Mesenchymal stem cell (in vitro differentiated cells and primary cell): ENCODE measurements around the gene CORO1C.

Source experiments
- DNase-seq: peaks from one replicate; pipeline ENCODE4 v3.0.0-alpha.2; 2013
- H2AFZ ChIP-seq: one replicate; pipeline ENCODE4 v1.6.1; 2013; ENCODE audit warnings: low read depth, mild to moderate bottlenecking, control low read depth, inconsistent platforms, low read length, moderate library complexity
- H2AK5ac ChIP-seq: 2 replicates; pipeline ENCODE4 v1.6.1; 2013; ENCODE audit warnings: low read length, moderate library complexity, mild to moderate bottlenecking, inconsistent platforms; ENCODE audit not compliant: severe bottlenecking
- H2BK120ac ChIP-seq: one replicate; pipeline ENCODE4 v1.6.1; 2013; ENCODE audit warnings: low read depth, mild to moderate bottlenecking, inconsistent platforms, low read length, moderate library complexity
- H2BK12ac ChIP-seq, 2 experiments: one replicate each; pipeline ENCODE4 v1.6.1; 2013; ENCODE audit warnings: inconsistent platforms in 2 of 2, low read length in 2 of 2, mild to moderate bottlenecking in 2 of 2, moderate library complexity in 2 of 2, control low read depth in 1 of 2
- H2BK15ac ChIP-seq: one replicate; pipeline ENCODE4 v1.6.1; 2013; ENCODE audit warnings: mild to moderate bottlenecking, low read depth, inconsistent platforms; ENCODE audit not compliant: poor library complexity, severe bottlenecking
- H2BK5ac ChIP-seq: 2 replicates; pipeline ENCODE4 v1.6.1; 2013; ENCODE audit warnings: low read depth, mild to moderate bottlenecking, low read length, control low read depth, inconsistent platforms; ENCODE audit not compliant: poor library complexity, severe bottlenecking
- H3K14ac ChIP-seq, 2 experiments: one replicate each; pipeline ENCODE4 v1.6.1; 2013; ENCODE audit warnings: inconsistent platforms in 2 of 2, low read length in 2 of 2, control low read depth in 1 of 2, mild to moderate bottlenecking in 1 of 2, moderate library complexity in 1 of 2
- H3K18ac ChIP-seq, 2 experiments: one replicate each; pipeline ENCODE4 v1.6.1; 2013; ENCODE audit warnings: inconsistent platforms in 2 of 2, low read length in 2 of 2, control low read depth in 1 of 2, low read depth in 1 of 2, mild to moderate bottlenecking in 1 of 2
- H3K23ac ChIP-seq, 2 experiments: one replicate each; pipeline ENCODE4 v1.6.1; 2013; ENCODE audit warnings: inconsistent platforms in 2 of 2, low read length in 2 of 2, mild to moderate bottlenecking in 2 of 2, moderate library complexity in 2 of 2, control low read depth in 1 of 2
- H3K27ac ChIP-seq: 2 replicates; pipeline ENCODE4 v1.5.1; 2013; ENCODE audit warnings: mild to moderate bottlenecking, moderate library complexity, low read length, control low read depth, inconsistent platforms; ENCODE audit not compliant: poor library complexity, severe bottlenecking
- H3K27me3 ChIP-seq, 2 experiments: 2 replicates each; pipeline versions ENCODE4 v1.6.1 to v1.7.0; 2013; ENCODE audit warnings: low read length in 2 of 2, mild to moderate bottlenecking in 2 of 2, moderate library complexity in 2 of 2, control low read depth in 1 of 2, inconsistent platforms in 1 of 2; ENCODE audit not compliant: control insufficient read depth in 1 of 2, insufficient read depth in 1 of 2
- H3K36me3 ChIP-seq, 2 experiments: 2 replicates each; pipeline versions ENCODE4 v1.6.1 to v1.7.0; 2013; ENCODE audit warnings: low read length in 2 of 2, control low read depth in 1 of 2, inconsistent platforms in 1 of 2, low read depth in 1 of 2, mild to moderate bottlenecking in 1 of 2; ENCODE audit not compliant: insufficient read depth in 2 of 2, control insufficient read depth in 1 of 2
- H3K4ac ChIP-seq, 2 experiments: one replicate each; pipeline ENCODE4 v1.6.1; 2013; ENCODE audit warnings: inconsistent platforms in 2 of 2, low read length in 2 of 2, mild to moderate bottlenecking in 2 of 2, moderate library complexity in 2 of 2, control low read depth in 1 of 2, low read depth in 1 of 2
- H3K4me1 ChIP-seq: 2 replicates; pipeline ENCODE4 v1.6.1; 2013; ENCODE audit warnings: low read depth, low read length, control low read depth; ENCODE audit not compliant: control insufficient read depth, insufficient read depth
- H3K4me2 ChIP-seq: 2 replicates; pipeline ENCODE4 v1.6.1; 2013; ENCODE audit warnings: low read length, mild to moderate bottlenecking, inconsistent platforms; ENCODE audit not compliant: poor library complexity, severe bottlenecking
- H3K4me3 ChIP-seq, 2 experiments: 2 replicates each; pipeline versions ENCODE4 v1.5.1 to v1.7.0; 2013; ENCODE audit warnings: low read length in 2 of 2, mild to moderate bottlenecking in 2 of 2, control low read depth in 1 of 2, low read depth in 1 of 2; ENCODE audit not compliant: insufficient read depth in 1 of 2
- H3K79me1 ChIP-seq: replicated peaks from 2 replicates; pipeline ENCODE4 v1.6.1; 2013; ENCODE audit warnings: mild to moderate bottlenecking, control low read depth, low read length, inconsistent platforms; ENCODE audit not compliant: poor library complexity, severe bottlenecking
- H3K9ac ChIP-seq: 2 replicates; pipeline ENCODE4 v1.7.0; 2013; ENCODE audit warnings: mild to moderate bottlenecking, low read length, moderate library complexity
- H3K9me3 ChIP-seq: 2 replicates; pipeline ENCODE4 v1.7.0; 2013; ENCODE audit warnings: mild to moderate bottlenecking, low read length; ENCODE audit not compliant: control insufficient read depth
- H4K8ac ChIP-seq: one replicate; pipeline ENCODE4 v1.6.1; 2013; ENCODE audit warnings: inconsistent platforms, mild to moderate bottlenecking, low read length, moderate library complexity
- H4K91ac ChIP-seq: one replicate; pipeline ENCODE4 v1.6.1; 2013; ENCODE audit warnings: mild to moderate bottlenecking, low read length, inconsistent platforms
- WGBS: methylation state at CpG from one replicate; pipeline ENCODE4 v1.1.7; 2013; ENCODE audit warnings: mixed read lengths; 5-methylcytosine and 5-hydroxymethylcytosine counted together

Gene CORO1C

GRCh38 chr12:108605690-108606406 is 125.5 kb downstream of the CORO1C start:
- Histone ChIP-seq H2AK5ac (peak overlapping the region; percentile 75), H2BK12ac (peak overlapping the region; percentile 25 to 83), H4K91ac (peak overlapping the region; percentile 95), H3K14ac (peak overlapping the region in 1 of 2 experiments; percentile 33), H3K4me3 (no peak overlapping the region), H3K4ac (peak overlapping the region; percentile 53 to 54), H3K79me1 (no peaks in the 10 kb centered on the region), H3K4me2 (no peak overlapping the region), H3K18ac (peak overlapping the region; percentile 62 to 72), H3K4me1 (peaks cover 28% of the 10 kb centered on the region), H2BK120ac (peak overlapping the region; percentile 83), H2BK5ac (no peak overlapping the region), H4K8ac (peak overlapping the region; percentile 55), H3K23ac (peak overlapping the region in 1 of 2 experiments; percentile 23), H3K36me3 (no peaks in the 10 kb centered on the region), H3K27me3 (no peaks in the 10 kb centered on the region), H3K9me3 (no peaks in the 10 kb centered on the region), H2BK15ac (no peak overlapping the region), H3K9ac (peak overlapping the region; percentile 21), H3K27ac (no peak overlapping the region), H2AFZ (no peak overlapping the region)
- 94% methylated on average over 3 of the region's 4 CpGs for WGBS
- no peak for DNase-seq

- Histone ChIP-seq H2BK5ac (no peak overlapping the region), H3K27me3 (no peaks in the 10 kb centered on the region), H2AFZ (no peak overlapping the region), H2AK5ac (no peak overlapping the region), H3K9me3 (no peaks in the 10 kb centered on the region), H2BK120ac (no peak overlapping the region), H4K91ac (peak overlapping the region; percentile 22), H2BK12ac (peak overlapping the region in 1 of 2 experiments; percentile 25), H2BK15ac (no peak overlapping the region), H3K4me3 (no peak overlapping the region), H3K27ac (no peak overlapping the region), H3K4me1 (peaks cover 28% of the 10 kb centered on the region), H3K14ac (no peak overlapping the region), H3K18ac (peak overlapping the region; percentile 25 to 50), H3K36me3 (no peaks in the 10 kb centered on the region), H3K23ac (no peak overlapping the region), H3K4ac (peak overlapping the region in 1 of 2 experiments; percentile 53), H3K79me1 (no peaks in the 10 kb centered on the region), H3K4me2 (no peak overlapping the region), H3K9ac (peak overlapping the region; percentile 21), H4K8ac (no peak overlapping the region)
- 93% methylated on average over 2 of the region's 3 CpGs for WGBS
- DNase-seq: peak; percentile 68
Measured at GRCh38 chr12:108605000-108605689, 126.2 kb downstream of the CORO1C start.

- Histone ChIP-seq H2BK5ac (no peak overlapping the region), H3K14ac (no peak overlapping the region), H2AK5ac (no peak overlapping the region), H4K8ac (no peak overlapping the region), H4K91ac (peak overlapping the region; percentile 72), H2AFZ (no peak overlapping the region), H3K79me1 (no peaks in the 10 kb centered on the region), H3K9me3 (no peaks in the 10 kb centered on the region), H3K4me2 (no peak overlapping the region), H3K9ac (peak overlapping the region; percentile 12), H3K18ac (no peak overlapping the region), H3K4me3 (no peak overlapping the region), H2BK15ac (peak overlapping the region; percentile 84), H3K36me3 (no peaks in the 10 kb centered on the region), H3K4ac (peak overlapping the region in 1 of 2 experiments; percentile 42), H2BK120ac (no peak overlapping the region), H2BK12ac (peak overlapping the region; percentile 12 to 45), H3K23ac (no peak overlapping the region), H3K4me1 (peaks cover 23% of the 10 kb centered on the region), H3K27ac (no peak overlapping the region), H3K27me3 (no peaks in the 10 kb centered on the region)
- DNase-seq: no peak
- WGBS: 70% methylated on average over 14 of the region's 14 CpGs
Measured at GRCh38 chr12:108604208-108604941, 126.9 kb downstream of the CORO1C start.

- Histone ChIP-seq H3K9ac (no peak overlapping the region), H2BK12ac (peak overlapping the region in 1 of 2 experiments; percentile 46)
Measured at GRCh38 chr12:108603743-108604142, 127.6 kb downstream of the CORO1C start.

More at GRCh38 chr12:108603743-108604142, 127.6 kb downstream of the CORO1C start:
- Histone ChIP-seq H2BK15ac (no peak overlapping the region), H2BK5ac (no peak overlapping the region), H4K91ac (peak overlapping the region; percentile 5), H3K79me1 (no peaks in the 10 kb centered on the region), H2AK5ac (peak overlapping the region; percentile 16), H3K14ac (no peak overlapping the region), H3K4me3 (no peak overlapping the region), H4K8ac (no peak overlapping the region), H3K36me3 (no peaks in the 10 kb centered on the region), H3K23ac (no peak overlapping the region), H3K4me1 (peaks cover 21% of the 10 kb centered on the region), H3K9me3 (no peaks in the 10 kb centered on the region), H3K27me3 (no peaks in the 10 kb centered on the region), H3K4me2 (no peak overlapping the region), H3K18ac (peak overlapping the region in 1 of 2 experiments; percentile 70), H3K4ac (no peak overlapping the region), H2AFZ (no peak overlapping the region), H3K27ac (no peak overlapping the region), H2BK120ac (no peak overlapping the region)
- DNase-seq: no peak
- WGBS: 80% methylated on average over 4 of the region's 4 CpGs
